Ishikawa (cell line): Measurements from ENCODE around the gene MGMT.

Experiments
- CEBPB ChIP-seq: IDR thresholded peaks from 2 replicates; pipeline ENCODE4 v1.6.1; 2012
- EGR1 ChIP-seq: IDR thresholded peaks from 2 replicates; pipeline ENCODE4 v1.6.1; 2012
- EP300 ChIP-seq: IDR thresholded peaks from 2 replicates; pipeline ENCODE4 v1.6.1; 2012; ENCODE audit warnings: borderline replicate concordance
- MAX ChIP-seq: IDR thresholded peaks from 2 replicates; pipeline ENCODE4 v1.6.1; 2012
- REST ChIP-seq: IDR thresholded peaks from 2 replicates; pipeline ENCODE4 v1.6.1; 2012; ENCODE audit warnings: low read depth, mild to moderate bottlenecking
- YY1 ChIP-seq: IDR thresholded peaks from 2 replicates; pipeline ENCODE4 v1.6.1; 2012; ENCODE audit warnings: low read depth

- no peak for TF ChIP-seq YY1
- TF ChIP-seq EGR1: no peak
- no peak for TF ChIP-seq EP300
- TF ChIP-seq MAX: no peak
- no peak for TF ChIP-seq REST
- TF ChIP-seq CEBPB: no peak
These were observed 95.4 kb downstream of the MGMT start for GRCh38 chr10:129562487-129562886.
